Activated naive CD8-positive, alpha-beta T cell treated with anti-CD3 and anti-CD28 coated beads, Interleukin-2, amount 50 U/mL, for 24 hours (primary cell): ENCODE data around the gene PARP9.
A peak's percentile ranks its signal among the peaks of the same experiment; 100 is the strongest.
"Not testable (repeated sequence)": the region's sequence is repeated elsewhere in the genome, so short reads cannot be mapped to it uniquely, and the experiment has no call there.

Experiments
- ATAC-seq: fragments of 150-1000 bp; cut with Tn5 transposase; one replicate; pipeline ENCODE4 v1.10.0; 2021
- DNase-seq: peaks from one replicate; pipeline ENCODE4 v3.0.0; 2021
- H3K27ac Mint-ChIP-seq: one replicate; pipeline ENCODE4 v1.8.0; 2021; ENCODE audit warnings: mild to moderate bottlenecking, mixed read lengths
- H3K27me3 Mint-ChIP-seq: one replicate; pipeline ENCODE4 v1.8.0; 2021; ENCODE audit warnings: mixed read lengths
- H3K36me3 Mint-ChIP-seq: one replicate; pipeline ENCODE4 v1.8.0; 2021; ENCODE audit warnings: low read depth, mixed read lengths
- H3K4me1 Mint-ChIP-seq: one replicate; pipeline ENCODE4 v1.8.0; 2021; ENCODE audit warnings: mixed read lengths
- H3K4me3 Mint-ChIP-seq: one replicate; pipeline ENCODE4 v1.8.0; 2021; ENCODE audit warnings: mild to moderate bottlenecking, moderate library complexity, mixed read lengths
- H3K9me3 Mint-ChIP-seq: one replicate; pipeline ENCODE4 v1.8.0; 2021; ENCODE audit warnings: mixed read lengths

PARP9 gene

GRCh38 chr3:122519693-122520092, 44.4 kb downstream of the PARP9 start:
- H3K4me1 Mint-ChIP-seq, result peaks cover 4% of the 10 kb centered on the region
- peaks cover 4% of the 10 kb centered on the region for H3K36me3 Mint-ChIP-seq
- ATAC-seq (no peak), DNase-seq (no peak)
- no peaks in the 10 kb centered on the region for H3K9me3 Mint-ChIP-seq
- H3K27me3 Mint-ChIP-seq, result no peaks in the 10 kb centered on the region
- H3K4me3 Mint-ChIP-seq, result no peak overlapping the region
- H3K27ac Mint-ChIP-seq, result no peak overlapping the region

DNA sequence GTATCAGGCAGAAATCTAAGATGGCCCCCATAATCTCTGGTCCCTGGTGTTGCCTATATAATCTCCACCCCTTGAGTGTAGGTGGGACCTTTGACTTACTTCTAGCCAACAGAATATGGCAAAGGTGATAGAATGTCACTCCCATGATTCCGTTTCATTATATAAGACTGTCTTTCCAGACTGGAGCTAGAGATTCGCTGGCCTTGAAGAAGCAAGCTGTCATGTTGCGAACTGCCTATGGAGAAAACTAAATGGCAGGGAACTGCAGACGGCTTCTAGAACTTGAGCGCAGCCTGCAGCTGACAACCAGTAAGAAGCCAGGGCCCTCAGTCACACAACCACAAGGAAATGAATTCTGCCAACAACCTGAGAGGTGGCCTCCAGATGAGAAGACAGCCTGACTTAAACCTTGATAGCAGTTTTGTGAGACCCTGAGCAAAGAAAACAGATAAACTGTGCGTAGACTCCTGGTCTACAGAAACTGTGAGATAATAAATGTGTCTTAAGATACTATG, 47.2 kb downstream of the PARP9 start:
- no peak overlapping the region for H3K27ac Mint-ChIP-seq
- no peak overlapping the region for H3K4me3 Mint-ChIP-seq
- peaks cover 23% of the 10 kb centered on the region for H3K4me1 Mint-ChIP-seq
- no peaks in the 10 kb centered on the region for H3K27me3 Mint-ChIP-seq
- no peaks in the 10 kb centered on the region for H3K9me3 Mint-ChIP-seq
- no peak for DNase-seq
- no peak for ATAC-seq
- H3K36me3 Mint-ChIP-seq, result peaks cover 6% of the 10 kb centered on the region

DNA sequence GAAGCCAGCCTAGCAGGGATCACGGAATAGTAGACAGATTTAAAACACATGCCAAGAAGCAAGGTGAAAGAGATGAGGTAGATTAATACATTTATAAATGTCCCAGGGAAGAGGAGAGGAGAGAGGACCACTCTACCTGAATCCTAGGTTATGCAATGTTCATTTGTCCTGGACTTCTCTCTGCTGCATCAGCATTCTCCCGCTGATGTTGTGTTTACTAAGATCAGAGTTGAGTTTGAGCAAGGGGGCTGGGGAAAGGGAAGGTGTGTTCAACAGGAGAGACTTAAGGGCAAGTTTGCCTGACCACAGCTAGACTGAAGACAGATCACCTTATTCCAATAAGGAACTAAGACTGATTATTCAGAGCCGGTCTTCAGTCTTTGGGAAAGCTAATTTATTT, 48.2 kb downstream of the PARP9 start:
- Mint-ChIP-seq H3K9me3 (no peaks in the 10 kb centered on the region), H3K27me3 (no peaks in the 10 kb centered on the region), H3K4me1 (peaks cover 33% of the 10 kb centered on the region), H3K36me3 (peaks cover 6% of the 10 kb centered on the region), H3K4me3 (no peak overlapping the region), H3K27ac (no peak overlapping the region)
- ATAC-seq, result no peak
- no peak for DNase-seq

GRCh38 chr3:122515020-122515468, 49.1 kb downstream of the PARP9 start:
- H3K4me1 Mint-ChIP-seq, result peaks cover 36% of the 10 kb centered on the region
- peak overlapping the region; percentile 85 for H3K4me3 Mint-ChIP-seq
- no peak for ATAC-seq

DNA sequence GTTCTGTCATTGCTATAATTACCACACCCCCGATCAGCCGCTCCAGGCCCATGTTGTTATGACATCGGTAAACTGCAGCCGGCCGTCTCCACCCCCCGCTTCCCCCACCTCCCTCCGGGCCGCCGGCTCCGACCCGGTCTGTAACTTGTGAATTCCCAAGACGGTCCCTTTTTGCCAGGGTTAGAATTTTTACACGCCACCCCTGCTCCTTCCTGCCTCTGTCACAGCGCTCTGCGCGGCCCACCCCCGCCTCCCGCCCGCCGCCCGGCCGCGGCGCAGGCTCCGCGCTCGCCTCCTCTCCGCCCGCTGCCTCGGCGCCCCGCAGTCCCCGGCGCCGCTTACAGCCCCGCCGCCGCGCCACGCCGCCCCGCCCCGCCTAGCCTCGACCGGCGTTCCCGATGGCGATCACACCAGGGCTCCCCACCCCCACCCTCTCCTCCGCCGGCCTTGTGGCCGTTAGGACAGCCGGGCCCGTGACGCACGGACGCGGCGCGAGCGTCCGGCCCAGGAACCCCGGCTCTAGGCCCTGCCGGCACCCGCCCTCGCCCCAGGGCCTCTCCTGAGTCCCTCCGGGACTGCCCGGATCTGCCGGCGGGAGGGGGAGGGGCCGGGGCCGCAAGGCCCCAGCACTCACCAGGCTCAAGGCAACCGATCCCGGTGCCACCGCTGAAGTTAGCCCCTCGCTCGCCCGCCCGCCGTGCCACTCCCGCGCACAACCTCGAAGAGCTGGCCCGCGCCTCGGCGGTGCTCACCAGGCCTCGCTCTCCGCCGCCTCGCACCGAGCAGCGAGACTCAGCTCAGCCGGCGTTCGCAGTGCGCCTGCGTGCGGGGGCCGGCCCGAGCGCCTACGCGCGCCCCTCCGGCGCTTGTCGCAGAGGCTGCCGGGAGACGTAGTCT, 49.7 kb downstream of the PARP9 start, which contains the start of gene KPNA1:
TSS of gene KPNA1 (minus strand) at position 817 of the 897 bp plus-strand sequence. CDS start 18,374 bp downstream, outside the sequence.
- DNase-seq, result peak; percentile 87
- H3K36me3 Mint-ChIP-seq, result peaks cover 10% of the 10 kb centered on the region
- H3K27me3 Mint-ChIP-seq, result no peaks in the 10 kb centered on the region
- H3K27ac Mint-ChIP-seq, result peak within 1 kb of the TSS; percentile 79
- ATAC-seq, result peak; percentile 86
- H3K4me3 Mint-ChIP-seq, result peak within 1 kb of the TSS; percentile 85
- H3K4me1 Mint-ChIP-seq, result peaks cover 42% of the 10 kb centered on the region
- no peaks in the 10 kb centered on the region for H3K9me3 Mint-ChIP-seq

More at GRCh38 chr3:122515020-122515468, 49.1 kb downstream of the PARP9 start:
- DNase-seq, result no peak
- Mint-ChIP-seq H3K9me3 (no peaks in the 10 kb centered on the region), H3K27me3 (no peaks in the 10 kb centered on the region), H3K27ac (peak overlapping the region; percentile 79), H3K36me3 (peaks cover 6% of the 10 kb centered on the region)

GRCh38 chr3:122513386-122514122, 50.5 kb downstream of the PARP9 start:
- Mint-ChIP-seq H3K27me3 (no peaks in the 10 kb centered on the region), H3K9me3 (no peaks in the 10 kb centered on the region), H3K4me1 (peaks cover 49% of the 10 kb centered on the region), H3K36me3 (peaks cover 10% of the 10 kb centered on the region), H3K4me3 (peak overlapping the region; percentile 85), H3K27ac (peak overlapping the region; percentile 78)
- DNase-seq (no peak), ATAC-seq (no peak)

GRCh38 chr3:122512284-122512683, 51.8 kb downstream of the PARP9 start:
- DNase-seq, result no peak
- Mint-ChIP-seq H3K27me3 (no peaks in the 10 kb centered on the region), H3K9me3 (no peaks in the 10 kb centered on the region), H3K4me1 (peaks cover 61% of the 10 kb centered on the region), H3K27ac (no peak overlapping the region), H3K4me3 (no peak overlapping the region), H3K36me3 (peaks cover 12% of the 10 kb centered on the region)
- no peak for ATAC-seq

- ATAC-seq (no peak), DNase-seq (no peak)
- no peak overlapping the region for H3K4me3 Mint-ChIP-seq
- H3K4me1 Mint-ChIP-seq, result peaks cover 69% of the 10 kb centered on the region
- H3K27ac Mint-ChIP-seq, result no peak overlapping the region
- H3K9me3 Mint-ChIP-seq, result no peaks in the 10 kb centered on the region
- no peaks in the 10 kb centered on the region for H3K27me3 Mint-ChIP-seq
- H3K36me3 Mint-ChIP-seq, result peaks cover 14% of the 10 kb centered on the region
Measured at GRCh38 chr3:122510878-122511535, 53.1 kb downstream of the PARP9 start.

DNA sequence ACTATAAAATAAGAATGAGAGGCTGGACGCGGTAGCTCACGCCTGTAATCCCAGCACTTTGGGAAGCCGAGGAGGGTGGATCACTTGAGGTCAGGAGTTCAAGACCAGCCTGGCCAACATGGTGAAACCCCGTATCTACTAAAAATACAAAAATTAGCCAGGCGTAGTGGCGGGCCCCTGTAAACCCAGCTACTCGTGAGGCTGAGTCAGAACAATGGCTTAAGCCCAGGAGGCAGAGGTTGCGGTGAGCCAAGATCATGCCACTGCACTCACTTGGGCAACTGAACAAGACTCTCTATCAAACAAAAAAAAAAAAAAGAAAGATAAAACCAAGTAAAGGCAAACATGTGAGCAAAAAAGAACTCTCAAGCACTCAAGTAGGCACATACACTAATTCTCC, 55.2 kb downstream of the PARP9 start:
- DNase-seq, ATAC-seq, H3K9me3 Mint-ChIP-seq, H3K27ac Mint-ChIP-seq, H3K27me3 Mint-ChIP-seq, H3K4me3 Mint-ChIP-seq: not testable (repeated sequence)
- H3K4me1 Mint-ChIP-seq, result peaks cover 77% of the 10 kb centered on the region
- H3K36me3 Mint-ChIP-seq, result peaks cover 21% of the 10 kb centered on the region

DNA sequence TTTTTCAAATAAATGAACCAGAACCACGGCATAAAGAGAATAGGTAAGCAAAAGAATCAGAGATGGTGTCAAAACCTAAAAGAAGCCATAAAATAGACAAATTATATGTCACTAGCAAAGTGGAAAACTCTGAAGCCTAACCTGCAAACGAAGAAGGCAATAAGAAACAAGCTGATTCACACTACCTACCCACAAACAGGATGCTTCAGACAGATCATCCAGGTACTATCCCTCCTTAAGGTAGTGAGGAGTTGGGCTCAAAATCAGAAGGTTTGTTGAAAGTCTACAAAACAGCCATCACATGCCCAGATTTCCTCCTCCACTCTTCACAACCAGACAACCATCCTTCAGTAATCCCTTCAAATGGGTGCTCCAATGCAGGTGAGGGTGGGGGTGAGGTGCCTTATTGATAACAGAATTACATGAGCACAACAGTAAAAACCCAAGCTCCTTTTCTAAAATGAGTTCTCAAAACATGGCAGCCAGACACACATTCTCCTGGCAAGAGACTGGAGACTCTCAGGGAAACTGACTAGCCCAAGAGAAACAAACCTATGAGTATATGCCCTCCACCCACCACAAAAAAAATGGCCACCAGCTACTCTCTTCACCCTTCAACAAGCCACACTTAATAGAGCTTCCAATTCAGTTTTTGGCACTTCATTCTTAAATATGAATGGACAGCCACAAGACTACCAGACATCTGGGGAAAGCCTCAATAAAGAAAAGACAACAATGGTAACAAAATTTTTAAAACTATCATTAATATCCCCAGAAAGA, 55.8 kb downstream of the PARP9 start:
- H3K9me3 Mint-ChIP-seq, result no peaks in the 10 kb centered on the region
- no peaks in the 10 kb centered on the region for H3K27me3 Mint-ChIP-seq
- H3K4me3 Mint-ChIP-seq, result no peak overlapping the region
- ATAC-seq (peak; percentile 78), DNase-seq (no peak)
- H3K36me3 Mint-ChIP-seq, result peaks cover 21% of the 10 kb centered on the region
- peaks cover 79% of the 10 kb centered on the region for H3K4me1 Mint-ChIP-seq
- H3K27ac Mint-ChIP-seq, result peak overlapping the region; percentile 6

- Mint-ChIP-seq H3K36me3 (peaks cover 18% of the 10 kb centered on the region), H3K27ac (peak overlapping the region; percentile 48), H3K4me3 (no peak overlapping the region), H3K4me1 (peaks cover 75% of the 10 kb centered on the region), H3K27me3 (no peaks in the 10 kb centered on the region), H3K9me3 (no peaks in the 10 kb centered on the region)
- DNase-seq (no peak), ATAC-seq (peak; percentile 73)
Measured at GRCh38 chr3:122506450-122506849, 57.6 kb downstream of the PARP9 start.

- no peak overlapping the region for H3K4me3 Mint-ChIP-seq
- peaks cover 18% of the 10 kb centered on the region for H3K36me3 Mint-ChIP-seq
- H3K9me3 Mint-ChIP-seq, result no peaks in the 10 kb centered on the region
- peaks cover 73% of the 10 kb centered on the region for H3K4me1 Mint-ChIP-seq
- no peaks in the 10 kb centered on the region for H3K27me3 Mint-ChIP-seq
- ATAC-seq (no peak), DNase-seq (no peak)
- no peak overlapping the region for H3K27ac Mint-ChIP-seq
Measured at GRCh38 chr3:122505676-122506075, 58.4 kb downstream of the PARP9 start.

- Mint-ChIP-seq H3K9me3 (no peaks in the 10 kb centered on the region), H3K4me3 (no peak overlapping the region), H3K27me3 (no peaks in the 10 kb centered on the region), H3K27ac (no peak overlapping the region), H3K4me1 (peaks cover 73% of the 10 kb centered on the region), H3K36me3 (peaks cover 11% of the 10 kb centered on the region)
- ATAC-seq (no peak), DNase-seq (no peak)
Measured at GRCh38 chr3:122502941-122503340, 61.2 kb downstream of the PARP9 start.

DNA sequence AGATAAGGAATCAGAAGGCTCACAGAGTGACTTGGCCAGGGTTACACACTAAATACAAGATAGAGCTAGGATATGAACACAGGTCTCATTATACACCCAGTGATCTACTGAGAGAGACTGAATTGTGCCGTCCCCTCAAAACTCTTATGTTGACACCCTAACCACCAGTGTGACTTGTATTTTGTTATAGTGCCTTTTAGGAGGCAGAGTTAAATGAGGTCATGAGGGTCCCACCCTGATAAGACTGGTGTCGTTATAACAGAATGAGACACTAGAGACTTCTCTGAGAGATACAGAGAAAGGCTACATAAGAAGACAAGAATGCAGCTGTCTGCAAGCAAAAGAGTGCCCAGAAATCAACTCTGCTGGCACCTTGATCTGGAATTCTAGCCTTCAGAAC, 62.0 kb downstream of the PARP9 start:
- DNase-seq, result no peak
- no peaks in the 10 kb centered on the region for H3K27me3 Mint-ChIP-seq
- no peak for ATAC-seq
- H3K4me3 Mint-ChIP-seq, result no peak overlapping the region
- no peaks in the 10 kb centered on the region for H3K9me3 Mint-ChIP-seq
- H3K27ac Mint-ChIP-seq, result no peak overlapping the region
- H3K36me3 Mint-ChIP-seq, result peaks cover 13% of the 10 kb centered on the region
- peaks cover 76% of the 10 kb centered on the region for H3K4me1 Mint-ChIP-seq
